Activated CD4-positive, alpha-beta T cell treated with anti-CD3 and anti-CD28 coated beads for 24 hours (primary cell): Measurements from ENCODE around the gene CDH4.

Source experiments
- DNase-seq, 2 donors: peaks; one replicate each; pipeline ENCODE4 v3.0.0-alpha.2; 2020; ENCODE audit warnings: low read depth in 2 of 2

The CDH4 gene

GRCh38 chr20:61514805-61515505 is 262.9 kb downstream of the CDH4 start:
- DNase-seq: no peak

GRCh38 chr20:61515922-61516321 is 263.9 kb downstream of the CDH4 start:
- no peak for DNase-seq

- DNase-seq: no peak
Measured at GRCh38 chr20:61516346-61517208, 264.5 kb downstream of the CDH4 start.

GRCh38 chr20:61517419-61517818 is 265.4 kb downstream of the CDH4 start:
- no peak for DNase-seq

- DNase-seq: no peak
Measured at GRCh38 chr20:61518424-61518951, 266.4 kb downstream of the CDH4 start.

- DNase-seq: no peak
Measured at GRCh38 chr20:61519488-61519887, 267.4 kb downstream of the CDH4 start.

- no peak for DNase-seq
Measured at GRCh38 chr20:61520076-61520892, 268.2 kb downstream of the CDH4 start.

GRCh38 chr20:61520893-61521460 is 268.9 kb downstream of the CDH4 start:
- DNase-seq: no peak

GRCh38 chr20:61521687-61522420 is 269.8 kb downstream of the CDH4 start:
- no peak for DNase-seq

- DNase-seq: no peak
Measured at GRCh38 chr20:61522498-61523090, 270.5 kb downstream of the CDH4 start.

GRCh38 chr20:61523145-61523544 is 271.1 kb downstream of the CDH4 start:
- no peak for DNase-seq

- DNase-seq: no peak
Measured at GRCh38 chr20:61524951-61525666, 273.0 kb downstream of the CDH4 start.

GRCh38 chr20:61525781-61526431 is 273.8 kb downstream of the CDH4 start:
- no peak for DNase-seq

- no peak for DNase-seq
Measured at GRCh38 chr20:61526907-61527306, 274.8 kb downstream of the CDH4 start.

- DNase-seq: no peak
Measured at GRCh38 chr20:61527626-61528025, 275.6 kb downstream of the CDH4 start.

- DNase-seq: no peak
Measured at GRCh38 chr20:61528591-61528990, 276.5 kb downstream of the CDH4 start.

GRCh38 chr20:61529354-61529753 is 277.3 kb downstream of the CDH4 start:
- DNase-seq: no peak

- no peak for DNase-seq
Measured at GRCh38 chr20:61531553-61532345, 279.7 kb downstream of the CDH4 start.

GRCh38 chr20:61532736-61533135 is 280.7 kb downstream of the CDH4 start:
- DNase-seq: no peak
